Measurements from ENCODE around the gene PIGQ. TPM values are rescaled to one million over a fixed set of nuclear protein-coding genes. Genes with fewer than 3 reads are reported as not detected.
"Not testable (repeated sequence)": the region's sequence is repeated elsewhere in the genome, so short reads cannot be mapped to it uniquely, and the experiment has no call there.

Gene PIGQ
- total RNA-seq, 1 experiment from 2014 or later: 7.7 TPM

- no peak for DNase-seq (ENCODE audit: low spot score)
These were observed 16.4 kb downstream of the PIGQ start for GRCh38 chr16:586047-586644.

- no peak for DNase-seq (ENCODE audit: low spot score)
These were observed 17.1 kb downstream of the PIGQ start for GRCh38 chr16:586645-587590.

GRCh38 chr16:588639-588888 is 18.8 kb downstream of the PIGQ start:
- no peak for DNase-seq (ENCODE audit: low spot score)

GRCh38 chr16:588889-589657 is 19.3 kb downstream of the PIGQ start:
- DNase-seq (ENCODE audit: low spot score): peak; percentile 81

GRCh38 chr16:589658-590187 is 20.0 kb downstream of the PIGQ start, which contains the start of gene RAB40C:
Gene RAB40C (plus strand): TSS chr16:590066. CDS start chr16:590292, 226 bp downstream.
- DNase-seq (ENCODE audit: low spot score): peak; percentile 94

- DNase-seq (ENCODE audit: low spot score): no peak
These were observed 20.5 kb downstream of the PIGQ start for GRCh38 chr16:590188-590814.

- no peak for DNase-seq (ENCODE audit: low spot score)
These were observed 21.0 kb downstream of the PIGQ start for GRCh38 chr16:590815-591200.

GRCh38 chr16:591231-591630 is 21.5 kb downstream of the PIGQ start:
- no peak for DNase-seq (ENCODE audit: low spot score)

- DNase-seq (ENCODE audit: low spot score): no peak
These were observed 22.2 kb downstream of the PIGQ start for GRCh38 chr16:591892-592517.

- DNase-seq (ENCODE audit: low spot score): no peak
These were observed 22.9 kb downstream of the PIGQ start for GRCh38 chr16:592518-593306.

GRCh38 chr16:593406-593805 is 23.6 kb downstream of the PIGQ start:
- no peak for DNase-seq (ENCODE audit: low spot score)

GRCh38 chr16:593807-594206 is 24.0 kb downstream of the PIGQ start:
- DNase-seq (ENCODE audit: low spot score): no peak

- DNase-seq (ENCODE audit: low spot score): no peak
These were observed 25.3 kb downstream of the PIGQ start for GRCh38 chr16:595094-595528.

- DNase-seq (ENCODE audit: low spot score): no peak
These were observed 26.4 kb downstream of the PIGQ start for GRCh38 chr16:595942-596735.

GRCh38 chr16:596736-597060 is 26.9 kb downstream of the PIGQ start:
- DNase-seq (ENCODE audit: low spot score): no peak

GRCh38 chr16:597655-598054 is 27.9 kb downstream of the PIGQ start:
- not testable (repeated sequence) for DNase-seq (ENCODE audit: low spot score)

- no peak for DNase-seq (ENCODE audit: low spot score)
These were observed 29.3 kb downstream of the PIGQ start for GRCh38 chr16:598823-599739.

- no peak for DNase-seq (ENCODE audit: low spot score)
These were observed 31.0 kb downstream of the PIGQ start for GRCh38 chr16:600781-601180.

GRCh38 chr16:603933-604332 is 34.2 kb downstream of the PIGQ start:
- no peak for DNase-seq (ENCODE audit: low spot score)

All from H4 (cell line).